Endothelial cell of umbilical vein (primary cell): ENCODE measurements around the gene IFT57. TPM values are rescaled to one million over a fixed set of nuclear protein-coding genes. Genes with fewer than 3 reads are reported as not detected.

ENCODE experiments used
- BruUV-seq: library from RNA; stranded (reverse); fragments of 400-500 nt; replicated peaks from 2 replicates; lab custom pipeline; 2021; lab: Mats Ljungman, UMichigan
- CTCF ChIA-PET: fragments of 300-600, 350-600 bp; sonication (Branson Sonifier 250); formaldehyde crosslinking; loops from one replicate; lab custom pipeline; 2021; ENCODE audit warnings: antibody characterized with exemption, inconsistent platforms; lab: Charles Lee
- POLR2A ChIA-PET: fragments of 300-600, 350-600 bp; sonication (Branson Sonifier 250); formaldehyde crosslinking; loops from one replicate; lab custom pipeline; 2021; ENCODE audit warnings: antibody characterized with exemption, inconsistent platforms; lab: Charles Lee
- DNase-seq: peaks from one replicate; pipeline ENCODE4 v3.0.0-alpha.2; 2011; ENCODE audit warnings: low read depth, low spot score
- FAIRE-seq: peaks from 2 replicates; lab custom pipeline; 2011; peaks lifted over from hg19 to GRCh38; lab: Jason Lieb, UNC
- H2AFZ ChIP-seq: 2 replicates; pipeline ENCODE4 v1.6.0; 2012; ENCODE audit warnings: low read depth, low read length, control low read depth, inconsistent platforms
- H3K27ac ChIP-seq: 2 replicates; pipeline ENCODE4 v1.5.1; 2011; ENCODE audit warnings: low read depth, mild to moderate bottlenecking, control low read depth, low read length, moderate library complexity; ENCODE audit not compliant: insufficient read depth
- H3K27me3 ChIP-seq, 2 experiments: 2 replicates each; pipeline versions ENCODE4 v1.6.0 to v1.6.1; 2011; ENCODE audit warnings: low read length in 2 of 2, mixed read lengths in 1 of 2; ENCODE audit not compliant: control insufficient read depth in 2 of 2, insufficient read depth in 2 of 2
- H3K36me3 ChIP-seq, 2 experiments: 2 replicates in 1 of 2; 3 replicates in 1 of 2; pipeline ENCODE4 v1.5.1; 2011; ENCODE audit warnings: low read length in 2 of 2, mild to moderate bottlenecking in 1 of 2, moderate library complexity in 1 of 2; ENCODE audit not compliant: control insufficient read depth in 2 of 2, insufficient read depth in 2 of 2; ENCODE audit errors: extremely low read depth in 1 of 2
- H3K4me1 ChIP-seq: 3 replicates; pipeline ENCODE4 v1.5.1; 2011; ENCODE audit warnings: mild to moderate bottlenecking, low read length; ENCODE audit not compliant: control insufficient read depth, insufficient read depth; ENCODE audit errors: extremely low read depth
- H3K4me2 ChIP-seq: 2 replicates; pipeline ENCODE4 v1.6.1; 2011; ENCODE audit warnings: low read length, control low read depth, mixed read lengths; ENCODE audit not compliant: insufficient read depth
- H3K4me3 ChIP-seq, 3 experiments: fragments of 200-600 bp in 1 of 3; sonication (generic), shearing (Covaris generic) in 1 of 3; replicated peaks in 1 of 3; 2 replicates each; pipeline ENCODE4 v1.5.1; 2011 to 2016; ENCODE audit warnings: control low read depth in 3 of 3, low read length in 3 of 3, mild to moderate bottlenecking in 2 of 3, inconsistent platforms in 1 of 3, low read depth in 1 of 3, moderate library complexity in 1 of 3; ENCODE audit not compliant: insufficient read depth in 1 of 3
- H3K79me2 ChIP-seq: 2 replicates; pipeline ENCODE4 v1.6.0; 2012; ENCODE audit warnings: low read length, inconsistent platforms; ENCODE audit not compliant: control insufficient read depth, insufficient read depth
- H3K9ac ChIP-seq: replicated peaks from 2 replicates; pipeline ENCODE3; 2011; ENCODE audit warnings: low read length, control low read depth; ENCODE audit not compliant: insufficient read depth; ENCODE audit errors: extremely low read depth
- H3K9me1 ChIP-seq: replicated peaks from 3 replicates; pipeline ENCODE4 v1.6.0; 2011; ENCODE audit warnings: mild to moderate bottlenecking, low read length; ENCODE audit not compliant: control insufficient read depth, insufficient read depth; ENCODE audit errors: extremely low read depth
- H3K9me3 ChIP-seq: replicated peaks from 2 replicates; pipeline ENCODE4 v1.5.1; 2012; ENCODE audit warnings: low read length, inconsistent platforms; ENCODE audit not compliant: control insufficient read depth, insufficient read depth
- H4K20me1 ChIP-seq: replicated peaks from 2 replicates; pipeline ENCODE3; 2011; ENCODE audit warnings: mild to moderate bottlenecking, low read length; ENCODE audit not compliant: control insufficient read depth, insufficient read depth; ENCODE audit errors: extremely low read depth
- EZH2 ChIP-seq: IDR thresholded peaks from 2 replicates; pipeline ENCODE4 v1.6.1; 2012; ENCODE audit warnings: borderline replicate concordance, low read depth, mild to moderate bottlenecking, moderate library complexity, low read length, inconsistent platforms; ENCODE audit not compliant: severe bottlenecking
- FOS ChIP-seq: IDR thresholded peaks from 2 replicates; pipeline ENCODE4 v1.6.1; 2011; ENCODE audit warnings: mild to moderate bottlenecking, low read length, moderate library complexity, borderline replicate concordance; ENCODE audit not compliant: insufficient read depth
- GATA2 ChIP-seq: IDR thresholded peaks from 2 replicates; pipeline ENCODE4 v1.7.0; 2011; ENCODE audit warnings: low read depth, mild to moderate bottlenecking, moderate library complexity, mixed read lengths, low read length; ENCODE audit not compliant: insufficient read length, insufficient read depth
- JUN ChIP-seq: IDR thresholded peaks from 2 replicates; pipeline ENCODE4 v1.6.1; 2011; ENCODE audit warnings: borderline replicate concordance, low read depth; ENCODE audit not compliant: insufficient read length, insufficient read depth
- MYC ChIP-seq: IDR thresholded peaks from one replicate; pipeline ENCODE4 v1.6.1; 2011; ENCODE audit warnings: mild to moderate bottlenecking, low read depth, low read length
- POLR2A ChIP-seq: IDR thresholded peaks from 2 replicates; pipeline ENCODE4 v1.6.1; 2012; ENCODE audit warnings: low read depth, mild to moderate bottlenecking, control low read depth, low read length
- POLR2AphosphoS5 ChIP-seq: IDR thresholded peaks from 2 replicates; pipeline ENCODE4 v1.6.1; 2012; ENCODE audit warnings: low read depth, mild to moderate bottlenecking, control low read depth, low read length, moderate library complexity; ENCODE audit not compliant: insufficient read depth
- dilution Hi-C: fragments of 300-500 bp; cut with MboI; formaldehyde crosslinking; loops from one replicate; pipeline ENCODE4 v1.15.0; 2019; ENCODE audit warnings: low sequenced_read_pairs; ENCODE audit not compliant: extremely low pct_ligation_motif_present
- intact Hi-C: fragments of 100-400 bp; cut with micrococcal nuclease; formaldehyde crosslinking; loops from one replicate; pipeline ENCODE4 v1.10.0; 2022
- polyA plus RNA-seq, 4 experiments: library from polyadenylated mRNA; depleted of rRNA in 3 of 4; stranded (reverse) in 3 of 4; unstranded in 1 of 4; fragments of >200 nt; gene quantifications; 2 replicates each; pipeline versions ENCODE4 v1.2.1 to v1.2.3, GENCODE V29; 2011 to 2012; ENCODE audit warnings: missing spikeins in 1 of 4
- total RNA-seq: library from RNA; stranded (reverse); gene quantifications from 2 replicates; pipeline ENCODE4 v1.2.3, GENCODE V29; 2021
- TF ChIP-seq, protein P1 (sequence below): IDR thresholded peaks from 2 replicates; pipeline ENCODE4 v1.6.1; 2011; ENCODE audit not compliant: insufficient read depth, insufficient read length
- TF ChIP-seq, protein P2 (sequence below), 2 donors: IDR thresholded peaks; 1 replicate in 1 of 2; 2 replicates in 1 of 2; pipeline ENCODE4 v1.5.1; 2011; ENCODE audit warnings: low read length in 2 of 2, mild to moderate bottlenecking in 2 of 2, moderate library complexity in 2 of 2, control low read depth in 1 of 2, inconsistent platforms in 1 of 2, low read depth in 1 of 2; ENCODE audit not compliant: insufficient read depth in 1 of 2; ENCODE audit errors: extremely low read depth in 1 of 2

IFT57 gene
- total and polyA plus RNA-seq, 2 donors (not counting 3 experiments of a cell fraction or from before 2014, with no cell fraction given): 15.2 to 25.1 TPM

DNA sequence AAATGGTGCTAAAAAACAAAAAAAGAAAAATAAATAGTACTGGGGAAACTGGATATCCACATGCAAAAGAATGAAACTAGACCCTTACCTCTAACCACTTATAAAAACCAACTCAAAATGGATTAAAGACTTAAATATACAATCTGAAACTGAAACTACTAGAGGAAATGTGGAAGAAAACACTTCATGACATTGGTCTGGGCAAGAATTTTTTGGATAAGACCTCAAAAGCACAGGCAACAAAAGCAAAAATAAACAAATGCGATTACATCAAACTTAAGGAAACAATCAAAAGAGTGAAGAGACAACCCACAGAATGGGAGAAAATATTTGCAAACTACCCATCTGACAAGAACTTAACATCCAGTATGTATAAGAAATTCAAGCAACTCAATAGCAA lies 6.4 kb downstream of the IFT57 start:
- no peaks in the 10 kb centered on the region for H4K20me1 ChIP-seq
- no peaks in the 10 kb centered on the region for H3K9me3 ChIP-seq
- intact Hi-C loops (no loop called here), dilution Hi-C loops (no loop called here)
- no peaks in the 10 kb centered on the region for H3K9me1 ChIP-seq
- H3K36me3 ChIP-seq: peaks cover 0 to 2% of the 10 kb centered on the region in 2 experiments
- TF ChIP-seq, protein P1, sequence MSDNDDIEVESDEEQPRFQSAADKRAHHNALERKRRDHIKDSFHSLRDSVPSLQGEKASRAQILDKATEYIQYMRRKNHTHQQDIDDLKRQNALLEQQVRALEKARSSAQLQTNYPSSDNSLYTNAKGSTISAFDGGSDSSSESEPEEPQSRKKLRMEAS: no peak
- TF ChIP-seq MYC: no peak
- no peak for TF ChIP-seq FOS
- TF ChIP-seq POLR2AphosphoS5: no peak
- no peak for TF ChIP-seq JUN
- no peak for TF ChIP-seq POLR2A
- no peak for TF ChIP-seq EZH2
- TF ChIP-seq GATA2: no peak
- TF ChIP-seq, protein P2, sequence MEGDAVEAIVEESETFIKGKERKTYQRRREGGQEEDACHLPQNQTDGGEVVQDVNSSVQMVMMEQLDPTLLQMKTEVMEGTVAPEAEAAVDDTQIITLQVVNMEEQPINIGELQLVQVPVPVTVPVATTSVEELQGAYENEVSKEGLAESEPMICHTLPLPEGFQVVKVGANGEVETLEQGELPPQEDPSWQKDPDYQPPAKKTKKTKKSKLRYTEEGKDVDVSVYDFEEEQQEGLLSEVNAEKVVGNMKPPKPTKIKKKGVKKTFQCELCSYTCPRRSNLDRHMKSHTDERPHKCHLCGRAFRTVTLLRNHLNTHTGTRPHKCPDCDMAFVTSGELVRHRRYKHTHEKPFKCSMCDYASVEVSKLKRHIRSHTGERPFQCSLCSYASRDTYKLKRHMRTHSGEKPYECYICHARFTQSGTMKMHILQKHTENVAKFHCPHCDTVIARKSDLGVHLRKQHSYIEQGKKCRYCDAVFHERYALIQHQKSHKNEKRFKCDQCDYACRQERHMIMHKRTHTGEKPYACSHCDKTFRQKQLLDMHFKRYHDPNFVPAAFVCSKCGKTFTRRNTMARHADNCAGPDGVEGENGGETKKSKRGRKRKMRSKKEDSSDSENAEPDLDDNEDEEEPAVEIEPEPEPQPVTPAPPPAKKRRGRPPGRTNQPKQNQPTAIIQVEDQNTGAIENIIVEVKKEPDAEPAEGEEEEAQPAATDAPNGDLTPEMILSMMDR (IDR thresholded peaks at IDR 0.05; ENCODE audit: extremely low read depth in 1 of 2, insufficient read depth in 1 of 2, low read depth in 1 of 2, low read length in 2 of 2): no peak
- H3K27me3 ChIP-seq: no peaks in the 10 kb centered on the region
- H3K79me2 ChIP-seq: no peaks in the 10 kb centered on the region
- DNase-seq: no peak
- H3K4me1 ChIP-seq: peaks cover under 1% of the 10 kb centered on the region
- CTCF ChIA-PET: no interaction called here
- H2AFZ ChIP-seq: no peak overlapping the region
- BruUV-seq: no TSS peak
- H3K9ac ChIP-seq: no peak overlapping the region
- POLR2A ChIA-PET: no interaction called here
- no peak for FAIRE-seq
- H3K4me3 ChIP-seq: no peak overlapping the region
- H3K27ac ChIP-seq: no peak overlapping the region
- no peak overlapping the region for H3K4me2 ChIP-seq
